Mesenchymal stem cell (in vitro differentiated cells and primary cell): ENCODE data around the gene MROH2A.

Source experiments
- DNase-seq: peaks from one replicate; pipeline ENCODE4 v3.0.0-alpha.2; 2013
- H2AFZ ChIP-seq: one replicate; pipeline ENCODE4 v1.6.1; 2013; ENCODE audit warnings: low read depth, mild to moderate bottlenecking, control low read depth, inconsistent platforms, low read length, moderate library complexity
- H2AK5ac ChIP-seq: 2 replicates; pipeline ENCODE4 v1.6.1; 2013; ENCODE audit warnings: low read length, moderate library complexity, mild to moderate bottlenecking, inconsistent platforms; ENCODE audit not compliant: severe bottlenecking
- H2BK120ac ChIP-seq: one replicate; pipeline ENCODE4 v1.6.1; 2013; ENCODE audit warnings: low read depth, mild to moderate bottlenecking, inconsistent platforms, low read length, moderate library complexity
- H2BK12ac ChIP-seq, 2 experiments: one replicate each; pipeline ENCODE4 v1.6.1; 2013; ENCODE audit warnings: inconsistent platforms in 2 of 2, low read length in 2 of 2, mild to moderate bottlenecking in 2 of 2, moderate library complexity in 2 of 2, control low read depth in 1 of 2
- H2BK15ac ChIP-seq: one replicate; pipeline ENCODE4 v1.6.1; 2013; ENCODE audit warnings: mild to moderate bottlenecking, low read depth, inconsistent platforms; ENCODE audit not compliant: poor library complexity, severe bottlenecking
- H2BK5ac ChIP-seq: 2 replicates; pipeline ENCODE4 v1.6.1; 2013; ENCODE audit warnings: low read depth, mild to moderate bottlenecking, low read length, control low read depth, inconsistent platforms; ENCODE audit not compliant: poor library complexity, severe bottlenecking
- H3K14ac ChIP-seq, 2 experiments: one replicate each; pipeline ENCODE4 v1.6.1; 2013; ENCODE audit warnings: inconsistent platforms in 2 of 2, low read length in 2 of 2, control low read depth in 1 of 2, mild to moderate bottlenecking in 1 of 2, moderate library complexity in 1 of 2
- H3K18ac ChIP-seq, 2 experiments: one replicate each; pipeline ENCODE4 v1.6.1; 2013; ENCODE audit warnings: inconsistent platforms in 2 of 2, low read length in 2 of 2, control low read depth in 1 of 2, low read depth in 1 of 2, mild to moderate bottlenecking in 1 of 2
- H3K23ac ChIP-seq, 2 experiments: one replicate each; pipeline ENCODE4 v1.6.1; 2013; ENCODE audit warnings: inconsistent platforms in 2 of 2, low read length in 2 of 2, mild to moderate bottlenecking in 2 of 2, moderate library complexity in 2 of 2, control low read depth in 1 of 2
- H3K27ac ChIP-seq: 2 replicates; pipeline ENCODE4 v1.5.1; 2013; ENCODE audit warnings: mild to moderate bottlenecking, moderate library complexity, low read length, control low read depth, inconsistent platforms; ENCODE audit not compliant: poor library complexity, severe bottlenecking
- H3K27me3 ChIP-seq, 2 experiments: 2 replicates each; pipeline versions ENCODE4 v1.6.1 to v1.7.0; 2013; ENCODE audit warnings: low read length in 2 of 2, mild to moderate bottlenecking in 2 of 2, moderate library complexity in 2 of 2, control low read depth in 1 of 2, inconsistent platforms in 1 of 2; ENCODE audit not compliant: control insufficient read depth in 1 of 2, insufficient read depth in 1 of 2
- H3K36me3 ChIP-seq, 2 experiments: 2 replicates each; pipeline versions ENCODE4 v1.6.1 to v1.7.0; 2013; ENCODE audit warnings: low read length in 2 of 2, control low read depth in 1 of 2, inconsistent platforms in 1 of 2, low read depth in 1 of 2, mild to moderate bottlenecking in 1 of 2; ENCODE audit not compliant: insufficient read depth in 2 of 2, control insufficient read depth in 1 of 2
- H3K4ac ChIP-seq, 2 experiments: one replicate each; pipeline ENCODE4 v1.6.1; 2013; ENCODE audit warnings: inconsistent platforms in 2 of 2, low read length in 2 of 2, mild to moderate bottlenecking in 2 of 2, moderate library complexity in 2 of 2, control low read depth in 1 of 2, low read depth in 1 of 2
- H3K4me1 ChIP-seq: 2 replicates; pipeline ENCODE4 v1.6.1; 2013; ENCODE audit warnings: low read depth, low read length, control low read depth; ENCODE audit not compliant: control insufficient read depth, insufficient read depth
- H3K4me2 ChIP-seq: 2 replicates; pipeline ENCODE4 v1.6.1; 2013; ENCODE audit warnings: low read length, mild to moderate bottlenecking, inconsistent platforms; ENCODE audit not compliant: poor library complexity, severe bottlenecking
- H3K4me3 ChIP-seq, 2 experiments: 2 replicates each; pipeline versions ENCODE4 v1.5.1 to v1.7.0; 2013; ENCODE audit warnings: low read length in 2 of 2, mild to moderate bottlenecking in 2 of 2, control low read depth in 1 of 2, low read depth in 1 of 2; ENCODE audit not compliant: insufficient read depth in 1 of 2
- H3K79me1 ChIP-seq: replicated peaks from 2 replicates; pipeline ENCODE4 v1.6.1; 2013; ENCODE audit warnings: mild to moderate bottlenecking, control low read depth, low read length, inconsistent platforms; ENCODE audit not compliant: poor library complexity, severe bottlenecking
- H3K9ac ChIP-seq: 2 replicates; pipeline ENCODE4 v1.7.0; 2013; ENCODE audit warnings: mild to moderate bottlenecking, low read length, moderate library complexity
- H3K9me3 ChIP-seq: 2 replicates; pipeline ENCODE4 v1.7.0; 2013; ENCODE audit warnings: mild to moderate bottlenecking, low read length; ENCODE audit not compliant: control insufficient read depth
- H4K8ac ChIP-seq: one replicate; pipeline ENCODE4 v1.6.1; 2013; ENCODE audit warnings: inconsistent platforms, mild to moderate bottlenecking, low read length, moderate library complexity
- H4K91ac ChIP-seq: one replicate; pipeline ENCODE4 v1.6.1; 2013; ENCODE audit warnings: mild to moderate bottlenecking, low read length, inconsistent platforms
- WGBS: methylation state at CpG from one replicate; pipeline ENCODE4 v1.1.7; 2013; ENCODE audit warnings: mixed read lengths; 5-methylcytosine and 5-hydroxymethylcytosine counted together

MROH2A gene

GRCh38 chr2:233800208-233800607, 22.1 kb downstream of the MROH2A start:
- H3K9me3 ChIP-seq: no peaks in the 10 kb centered on the region
- no peak overlapping the region for H3K23ac ChIP-seq
- no peak overlapping the region for H3K14ac ChIP-seq
- H3K27ac ChIP-seq: no peak overlapping the region
- peaks cover 1% of the 10 kb centered on the region for H3K4me1 ChIP-seq
- no peak overlapping the region for H3K4me2 ChIP-seq
- no peak overlapping the region for H2AFZ ChIP-seq
- H3K27me3 ChIP-seq: peaks cover 27 to 50% of the 10 kb centered on the region in 2 experiments
- H3K9ac ChIP-seq: no peak overlapping the region
- 75% methylated on average over 7 of the region's 7 CpGs for WGBS
- H3K4ac ChIP-seq: no peak overlapping the region
- no peak overlapping the region for H2BK120ac ChIP-seq
- no peak overlapping the region for H2BK15ac ChIP-seq
- no peak overlapping the region for H4K8ac ChIP-seq
- H2BK12ac ChIP-seq: no peak overlapping the region
- no peaks in the 10 kb centered on the region for H3K79me1 ChIP-seq
- H3K36me3 ChIP-seq: no peaks in the 10 kb centered on the region
- H2AK5ac ChIP-seq: no peak overlapping the region
- no peak for DNase-seq
- no peak overlapping the region for H4K91ac ChIP-seq
- H3K4me3 ChIP-seq: no peak overlapping the region
- H3K18ac ChIP-seq: no peak overlapping the region
- no peak overlapping the region for H2BK5ac ChIP-seq

GRCh38 chr2:233801357-233802131, 23.4 kb downstream of the MROH2A start:
- H3K14ac ChIP-seq: no peak overlapping the region
- H3K9me3 ChIP-seq: no peaks in the 10 kb centered on the region
- H3K4me3 ChIP-seq: no peak overlapping the region
- H2BK120ac ChIP-seq: no peak overlapping the region
- WGBS: 80% methylated on average over 8 of the region's 9 CpGs
- no peak overlapping the region for H3K18ac ChIP-seq
- no peak overlapping the region for H2AK5ac ChIP-seq
- H3K4me1 ChIP-seq: no peaks in the 10 kb centered on the region
- no peak overlapping the region for H2BK5ac ChIP-seq
- no peaks in the 10 kb centered on the region for H3K36me3 ChIP-seq
- no peak overlapping the region for H3K27ac ChIP-seq
- H2BK15ac ChIP-seq: no peak overlapping the region
- no peaks in the 10 kb centered on the region for H3K79me1 ChIP-seq
- no peak overlapping the region for H3K4ac ChIP-seq
- no peak overlapping the region for H2AFZ ChIP-seq
- no peak overlapping the region for H2BK12ac ChIP-seq
- no peak overlapping the region for H3K9ac ChIP-seq
- no peak overlapping the region for H4K91ac ChIP-seq
- H3K4me2 ChIP-seq: no peak overlapping the region
- H3K27me3 ChIP-seq: peaks cover 33 to 50% of the 10 kb centered on the region in 2 experiments
- no peak for DNase-seq
- no peak overlapping the region for H4K8ac ChIP-seq
- H3K23ac ChIP-seq: no peak overlapping the region

GRCh38 chr2:233802132-233802815, 24.1 kb downstream of the MROH2A start:
- Histone ChIP-seq H3K4me3 (no peak overlapping the region), H3K79me1 (no peaks in the 10 kb centered on the region), H3K9ac (no peak overlapping the region), H2BK15ac (no peak overlapping the region), H3K27ac (no peak overlapping the region), H2BK120ac (no peak overlapping the region), H3K27me3 (peaks cover 33 to 51% of the 10 kb centered on the region in 2 experiments), H4K91ac (no peak overlapping the region), H3K4me2 (no peak overlapping the region), H3K36me3 (no peaks in the 10 kb centered on the region), H3K4me1 (no peaks in the 10 kb centered on the region), H3K4ac (no peak overlapping the region), H3K18ac (no peak overlapping the region), H2AK5ac (no peak overlapping the region), H4K8ac (no peak overlapping the region), H3K14ac (no peak overlapping the region), H2AFZ (no peak overlapping the region), H3K23ac (no peak overlapping the region), H2BK5ac (no peak overlapping the region), H3K9me3 (no peaks in the 10 kb centered on the region), H2BK12ac (no peak overlapping the region)
- no peak for DNase-seq
- WGBS: 27% methylated on average over 2 of the region's 3 CpGs

- Histone ChIP-seq H3K79me1 (no peaks in the 10 kb centered on the region), H3K27me3 (peaks cover 43 to 59% of the 10 kb centered on the region in 2 experiments), H3K4me1 (no peaks in the 10 kb centered on the region), H3K4me3 (no peak overlapping the region), H2BK120ac (no peak overlapping the region), H2BK5ac (no peak overlapping the region), H3K36me3 (no peaks in the 10 kb centered on the region), H2BK15ac (no peak overlapping the region), H3K27ac (no peak overlapping the region), H3K14ac (no peak overlapping the region), H3K9me3 (no peaks in the 10 kb centered on the region), H3K23ac (no peak overlapping the region), H4K91ac (no peak overlapping the region), H3K9ac (no peak overlapping the region), H4K8ac (no peak overlapping the region), H3K18ac (no peak overlapping the region), H3K4ac (no peak overlapping the region), H2AFZ (no peak overlapping the region), H2AK5ac (no peak overlapping the region), H3K4me2 (no peak overlapping the region), H2BK12ac (no peak overlapping the region)
- WGBS: 37% methylated on average over 2 of the region's 2 CpGs
- DNase-seq: no peak
Observed at GRCh38 chr2:233803292-233803911, 25.3 kb downstream of the MROH2A start.
